CD8-positive, alpha-beta T cell (primary cell): ENCODE measurements around the gene CARD19. TPM values are rescaled to one million over a fixed set of nuclear protein-coding genes. Genes with fewer than 3 reads are reported as not detected.

Source experiments
- total RNA-seq, 46 experiments: library from RNA in 2 of 46; stranded (reverse) in 2 of 46; gene quantifications; one replicate each; pipeline ENCODE4 v1.2.3 and lab custom pipeline; 2021 to 2026

The CARD19 gene
- total RNA-seq, 2 experiments from 2014 or later = 72.1 to 78.0 TPM

Other genes with a start within 250 kb of the CARD19 start
- 10 to 100 TPM; 18.4 to 18.7 TPM for gene ZNF484, start 218.2 kb upstream of the CARD19 start, total RNA-seq
- gene FGD3, start 148.7 kb upstream of the CARD19 start, total RNA-seq = 10 to 100 TPM; 87.8 to 99.3 TPM
- 10 to 100 TPM; 20.6 to 22.7 TPM for gene SUSD3, start 37.5 kb upstream of the CARD19 start, total RNA-seq
- gene NINJ1, start 38.0 kb downstream of the CARD19 start, total RNA-seq = 100 to 1,000 TPM; 214 to 229 TPM
- under 1 TPM; 0.25 to 0.30 TPM for gene WNK2, start 87.9 kb downstream of the CARD19 start, total RNA-seq